NT2/D1 (cell line): ENCODE results near the gene GNA15.

Experiments used
- SUZ12 ChIP-seq: IDR thresholded peaks from 2 replicates; pipeline ENCODE4 v1.6.1; 2011; ENCODE audit not compliant: insufficient read length, insufficient read depth; ENCODE audit errors: extremely low read depth
- ZNF274 ChIP-seq: IDR thresholded peaks from 2 replicates; pipeline ENCODE4 v1.6.1; 2011; ENCODE audit warnings: mild to moderate bottlenecking, low read depth, low read length

DNA sequence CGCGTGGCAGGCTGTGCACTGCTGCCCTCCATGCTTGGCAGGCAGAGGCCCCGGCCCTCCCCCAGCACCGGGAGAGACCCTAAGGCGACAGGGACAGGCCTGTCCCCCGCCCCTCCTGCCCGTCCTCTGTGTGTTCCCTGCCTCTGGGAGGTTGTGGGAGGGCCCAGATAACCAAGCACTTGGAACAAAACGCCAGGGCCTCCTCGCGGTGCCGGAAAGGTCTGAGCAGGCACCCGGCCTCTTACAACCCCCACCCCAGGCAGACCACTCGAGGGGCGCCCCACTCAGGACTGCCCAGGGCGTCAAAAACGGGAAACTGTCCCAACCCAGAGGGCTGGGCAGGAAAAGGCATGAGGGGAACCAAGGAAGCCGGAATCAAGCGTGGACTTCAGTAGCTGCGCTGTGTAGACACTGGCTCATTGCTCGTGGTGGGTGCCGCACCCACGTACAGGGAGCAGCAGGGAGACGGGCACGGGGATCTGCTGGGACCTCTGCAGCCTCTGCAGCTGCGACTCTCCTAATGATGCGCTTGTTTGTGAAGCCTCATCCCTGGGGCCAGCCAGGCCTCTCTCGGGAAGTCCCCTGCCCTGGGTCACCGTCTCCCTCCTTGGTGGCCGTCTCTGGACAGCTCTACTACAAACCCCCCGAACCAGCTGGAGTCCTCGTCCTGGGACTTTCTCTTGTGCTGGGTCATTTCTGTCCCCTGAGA lies 21.7 kb upstream of the GNA15 start:
- TF ChIP-seq ZNF274 (no peak), SUZ12 (no peak)
